HG03575 (cell line): Measurements from ENCODE around the gene EPO.

ENCODE experiments used
- ATAC-seq: cut with Tn5 transposase; IDR thresholded peaks from one replicate; pipeline ENCODE4 v1.9.1; 2021; ENCODE audit not compliant: unreplicated experiment, insufficient number of reproducible peaks, low FRiP score; ENCODE audit errors: extremely low read depth

The EPO gene

GRCh38 chr7:100720279-100720670, at the start of gene EPO:
TSS of gene EPO (plus strand) at chr7:100720468. CDS start at chr7:100720981, 513 bp downstream.
- no peak for ATAC-seq

- no peak for ATAC-seq
Measured at GRCh38 chr7:100671353-100672327, 48.6 kb upstream of the EPO start.

DNA sequence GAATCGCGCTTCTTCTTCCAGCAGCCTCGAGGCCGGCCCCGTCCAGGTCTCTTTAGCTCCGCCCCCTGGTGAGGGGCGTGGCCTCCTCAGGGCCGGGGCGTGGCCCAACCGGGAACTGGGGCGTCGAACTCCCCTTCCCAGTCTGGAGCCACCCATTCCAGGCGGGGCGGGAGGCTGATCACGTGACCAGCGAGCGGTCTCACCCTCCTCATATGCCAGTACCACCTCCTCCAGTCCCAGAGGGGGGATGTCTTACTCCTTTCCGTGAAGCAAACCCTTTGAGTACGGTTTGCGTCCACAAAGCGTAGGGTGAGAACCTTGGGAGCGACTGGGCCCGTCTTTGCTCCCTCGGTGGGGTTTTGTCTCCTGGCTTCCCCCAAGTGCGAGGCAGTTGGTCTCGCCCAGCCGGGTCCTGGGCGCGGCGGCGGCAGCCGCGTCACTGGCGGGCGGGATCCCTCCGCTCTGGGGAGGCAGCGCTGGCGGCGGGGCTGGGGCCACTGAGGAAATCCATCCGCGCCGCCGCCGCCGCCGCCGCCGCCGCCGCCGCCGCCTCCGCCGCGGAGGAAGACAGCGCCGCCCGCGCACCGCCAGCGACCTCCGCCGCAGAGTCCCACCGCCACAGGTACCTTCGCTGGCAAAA, 46.8 kb upstream of the EPO start, which contains the start of gene GNB2:
Gene GNB2 (plus strand): TSS at position 439 of the 640 bp plus-strand sequence. CDS start 2,526 bp downstream, outside the sequence.
- peak; percentile 42 for ATAC-seq

DNA sequence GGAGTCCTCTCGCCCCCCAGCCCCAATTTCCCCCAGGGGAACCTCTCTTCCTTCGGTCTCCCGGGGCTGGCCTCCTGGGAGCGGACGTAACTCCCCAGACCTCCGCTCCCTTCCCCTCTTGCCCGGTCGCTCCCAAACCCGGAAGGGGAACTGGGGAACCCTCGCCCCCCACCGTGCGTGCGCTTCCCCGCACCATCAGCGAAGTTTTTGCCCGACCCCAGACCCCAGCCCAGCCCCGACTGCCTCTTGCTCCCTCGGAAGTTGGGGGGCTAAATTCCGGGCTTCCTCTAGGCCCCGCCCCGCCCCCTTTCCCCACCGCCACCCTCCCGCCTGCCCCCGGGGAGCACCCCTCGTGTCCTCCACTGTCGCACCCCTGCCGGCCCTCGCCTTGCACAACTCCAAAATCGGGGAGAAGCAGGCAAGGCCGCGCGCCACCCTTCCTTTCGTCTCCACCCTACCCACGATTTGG, 46.3 kb upstream of the EPO start:
- no peak for ATAC-seq

DNA sequence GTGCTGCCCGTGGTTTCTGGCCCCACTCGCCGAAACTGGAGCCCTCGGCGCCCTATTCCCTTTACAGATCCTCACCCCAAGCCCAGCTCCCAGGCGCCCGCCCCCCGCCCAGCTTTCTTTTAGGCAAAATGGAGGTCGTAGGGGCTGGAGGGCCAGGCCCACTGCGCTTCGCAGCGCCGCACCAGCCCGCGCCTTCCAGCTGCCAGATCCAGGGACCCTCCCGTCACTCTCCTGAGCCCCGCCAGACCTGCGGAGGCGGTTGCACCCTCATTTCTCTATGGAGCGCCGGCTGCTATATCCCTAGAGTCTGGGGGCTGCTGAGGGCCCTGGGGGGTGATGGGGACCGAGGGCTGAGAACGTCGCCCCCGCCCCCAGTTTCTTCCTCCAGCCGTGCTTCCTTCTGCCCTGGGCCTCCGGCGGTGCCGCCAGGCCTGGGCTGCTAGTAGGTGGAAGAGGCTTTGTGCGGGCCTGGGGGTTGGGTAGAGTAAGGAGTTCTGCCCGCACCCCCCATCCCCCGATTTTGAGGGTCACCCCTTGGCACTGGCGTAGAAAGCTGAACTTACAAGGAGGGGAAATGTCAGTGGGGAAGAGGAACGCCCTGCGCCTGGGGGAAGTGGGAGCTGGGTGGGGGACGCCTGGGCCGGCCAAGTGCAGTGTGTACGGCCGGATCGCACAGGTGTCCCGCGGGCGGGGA, 45.7 kb upstream of the EPO start:
- no peak for ATAC-seq

- ATAC-seq: no peak
Measured at GRCh38 chr7:100675105-100675451, 45.2 kb upstream of the EPO start.

GRCh38 chr7:100675581-100676350, 44.5 kb upstream of the EPO start:
- no peak for ATAC-seq

DNA sequence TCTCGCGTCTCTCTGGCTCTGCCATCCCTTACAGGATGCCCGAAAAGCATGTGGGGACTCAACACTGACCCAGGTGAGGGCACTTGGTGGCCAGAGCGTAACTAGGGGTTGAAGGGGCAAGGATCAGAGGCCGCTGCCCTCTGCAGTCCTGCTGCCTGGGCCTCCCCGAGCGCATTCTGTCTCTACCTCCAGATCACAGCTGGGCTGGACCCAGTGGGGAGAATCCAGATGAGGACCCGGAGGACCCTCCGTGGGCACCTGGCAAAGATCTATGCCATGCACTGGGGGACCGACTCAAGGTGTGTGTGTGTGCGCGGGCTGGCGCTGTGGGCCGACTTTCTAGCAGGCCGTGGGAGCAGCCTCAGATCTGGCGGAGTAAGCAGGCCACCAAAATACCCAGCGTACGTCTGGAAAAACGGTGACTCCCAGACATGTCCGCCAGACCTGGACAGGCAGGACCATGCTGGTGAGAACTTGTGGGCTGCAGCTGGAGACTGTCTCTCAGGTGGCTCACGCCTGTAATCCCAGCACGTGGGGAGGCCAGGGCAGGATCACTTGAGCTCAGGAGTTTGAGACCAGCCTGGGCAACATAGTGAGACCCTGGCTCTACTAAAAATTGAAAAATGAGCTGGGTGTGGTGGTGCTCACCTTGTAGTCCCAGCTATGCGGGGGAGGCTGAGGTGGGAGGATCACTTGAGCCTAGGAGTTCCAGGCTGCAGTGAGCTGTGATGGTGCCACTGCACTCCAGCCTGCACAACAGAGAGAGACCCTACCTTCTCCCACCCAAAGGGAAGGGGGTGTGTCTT, 43.6 kb upstream of the EPO start:
- ATAC-seq: no peak

GRCh38 chr7:100677308-100678267, 42.7 kb upstream of the EPO start:
- ATAC-seq: no peak

DNA sequence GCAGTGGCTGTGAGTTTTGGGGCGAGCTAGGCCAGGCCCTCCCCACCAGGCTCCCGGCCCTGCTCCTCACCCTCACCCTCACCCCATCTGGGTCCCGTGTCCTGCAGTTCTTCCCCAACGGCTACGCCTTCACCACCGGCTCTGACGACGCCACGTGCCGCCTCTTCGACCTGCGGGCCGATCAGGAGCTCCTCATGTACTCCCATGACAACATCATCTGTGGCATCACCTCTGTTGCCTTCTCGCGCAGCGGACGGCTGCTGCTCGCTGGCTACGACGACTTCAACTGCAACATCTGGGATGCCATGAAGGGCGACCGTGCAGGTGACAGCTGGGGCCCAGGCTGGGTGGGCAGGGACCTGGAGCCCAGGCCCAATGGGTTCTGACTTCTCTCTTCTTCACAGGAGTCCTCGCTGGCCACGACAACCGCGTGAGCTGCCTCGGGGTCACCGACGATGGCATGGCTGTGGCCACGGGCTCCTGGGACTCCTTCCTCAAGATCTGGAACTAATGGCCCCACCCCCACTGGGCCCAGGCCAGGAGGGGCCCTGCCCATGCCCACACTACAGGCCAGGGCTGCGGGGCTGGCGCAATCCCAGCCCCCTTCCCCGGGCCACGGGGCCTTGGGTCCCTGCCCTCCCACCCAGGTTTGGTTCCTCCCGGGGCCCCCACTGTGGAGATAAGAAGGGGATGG, 41.8 kb upstream of the EPO start:
- ATAC-seq: no peak

DNA sequence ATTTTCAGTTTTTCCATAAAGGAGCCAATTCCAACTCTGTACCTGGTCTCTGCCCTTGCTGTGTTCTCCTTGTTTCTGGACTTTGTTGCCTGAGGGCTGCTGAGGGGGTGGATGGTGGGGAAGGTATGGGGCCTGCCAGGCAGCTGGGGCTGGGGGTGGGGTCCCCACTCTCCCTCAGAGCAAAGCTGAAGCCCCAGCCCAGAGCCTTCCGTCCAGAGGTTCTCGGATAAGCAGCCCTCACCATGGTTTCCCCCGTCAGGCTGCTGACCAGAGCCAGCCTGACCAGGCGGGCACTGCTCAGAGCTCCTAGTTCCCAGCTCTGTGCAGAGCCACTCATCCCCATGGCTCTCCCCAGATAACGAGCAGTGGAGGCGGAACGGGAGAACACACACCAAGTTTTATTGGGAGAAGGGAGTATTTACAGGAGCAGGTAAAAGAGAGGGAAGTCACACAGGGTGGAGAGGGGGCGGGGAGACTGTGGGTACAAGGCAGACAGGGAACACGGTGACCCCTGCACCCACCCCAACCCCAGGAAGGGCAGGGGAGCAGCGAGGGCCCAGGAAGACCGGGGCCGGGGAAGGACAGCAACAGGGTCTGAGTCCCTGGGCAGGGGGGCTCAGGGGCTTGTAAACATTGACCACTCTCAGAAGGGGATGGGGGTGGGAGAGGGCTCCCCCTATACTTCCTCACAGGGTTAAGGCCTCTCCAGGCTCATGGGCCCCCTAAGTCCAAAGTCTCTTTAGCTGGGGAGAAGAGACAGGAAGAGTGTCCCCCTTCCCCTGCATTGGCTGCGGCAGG, 40.9 kb upstream of the EPO start:
- ATAC-seq: no peak

DNA sequence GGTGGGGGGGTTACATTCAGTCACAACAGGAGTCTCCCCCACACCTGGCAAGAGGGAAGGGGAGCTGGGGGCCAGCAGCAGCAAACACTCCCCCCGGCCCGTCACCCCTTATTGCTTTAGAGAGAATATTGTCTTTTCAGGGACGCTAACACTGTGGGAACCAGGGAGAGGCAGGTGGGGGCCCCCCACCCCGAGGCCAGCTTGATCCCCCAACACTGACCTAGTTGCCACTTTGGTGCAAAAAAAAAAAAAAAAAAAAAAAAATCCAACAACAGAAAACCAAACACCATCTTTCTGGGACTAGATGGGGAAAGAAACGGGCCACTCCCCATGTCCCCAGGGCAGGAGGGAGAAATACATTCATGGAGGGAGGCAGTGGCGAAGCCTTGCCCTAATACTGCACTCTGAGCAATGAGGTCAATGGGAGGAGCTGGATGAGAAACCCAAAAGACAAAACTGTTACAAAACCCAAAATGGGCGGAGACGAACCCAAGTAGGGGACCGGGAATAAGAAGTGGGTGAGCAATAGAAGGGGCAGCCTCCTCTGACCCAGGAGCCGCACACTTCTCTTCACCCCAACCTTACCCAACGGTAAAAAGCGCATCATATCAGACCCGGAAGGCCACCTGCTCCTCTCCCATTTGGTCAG, 40.2 kb upstream of the EPO start:
- no peak for ATAC-seq

- no peak for ATAC-seq
Measured at GRCh38 chr7:100680576-100681271, 39.5 kb upstream of the EPO start.

DNA sequence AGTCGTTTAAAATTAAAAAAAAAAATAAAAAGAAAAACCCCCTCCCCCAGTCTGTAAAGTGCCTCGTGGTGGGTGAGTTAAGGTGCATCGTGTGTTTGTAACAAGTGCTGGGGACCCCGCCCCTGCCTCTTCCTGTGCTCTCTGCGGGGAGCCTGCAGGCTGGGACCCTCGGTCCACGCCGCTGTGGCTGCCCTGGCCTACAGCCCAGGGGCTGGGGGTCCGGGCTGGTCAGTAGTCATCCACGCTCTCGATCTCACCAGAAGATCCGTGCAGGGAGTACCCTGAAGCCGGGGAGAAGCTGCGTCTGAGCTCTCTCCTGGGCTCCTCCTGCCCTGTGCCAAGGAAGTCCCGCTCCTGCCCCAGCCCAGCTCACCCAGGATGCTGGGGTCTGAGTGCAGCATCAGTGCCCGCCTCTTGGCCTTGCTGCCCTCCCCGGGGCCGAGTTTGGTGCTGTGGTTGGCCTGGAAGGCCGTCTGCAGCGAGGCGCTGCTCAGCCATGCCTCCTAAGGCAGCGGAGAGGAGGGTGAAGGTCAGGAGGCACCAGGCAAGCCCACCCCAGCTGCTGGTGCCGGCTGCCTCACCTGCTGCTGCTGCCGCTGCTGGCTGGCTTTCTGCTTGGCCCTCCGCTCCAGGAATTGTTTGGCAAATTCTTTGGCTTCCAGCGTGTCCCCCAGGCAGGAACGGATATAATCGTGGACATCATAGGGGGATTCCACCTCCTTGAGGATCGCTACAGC, 38.6 kb upstream of the EPO start:
- no peak for ATAC-seq
